Stomach (tissue), 9 donors: Measurements from ENCODE around the gene SOCS7. TPM values are rescaled to one million over a fixed set of nuclear protein-coding genes. Genes with fewer than 3 reads are reported as not detected.
A peak's percentile ranks its signal among the peaks of the same experiment; 100 is the strongest.

Source experiments
- DNase-seq, 2 donors: peaks; one replicate each; pipeline versions ENCODE4 v3.0.0 to v3.0.0-alpha.2; 2013 to 2019
- H3K27ac ChIP-seq, 5 donors: fragments of 200-600 bp in 4 of 5; sonication (generic) in 4 of 5; one replicate each; pipeline ENCODE4 v1.5.1; 2013 to 2019; ENCODE audit warnings: mild to moderate bottlenecking in 1 of 5, moderate library complexity in 1 of 5
- H3K27me3 ChIP-seq, 3 donors: fragments of 200-600 bp; sonication (generic); one replicate each; pipeline ENCODE4 v1.5.1; 2017 to 2019; ENCODE audit warnings: mixed run types in 1 of 3
- H3K36me3 ChIP-seq, 4 donors: fragments of 200-600 bp; sonication (generic); 1 replicate in 3 of 4; 2 replicates in 1 of 4; pipeline ENCODE4 v1.5.1; 2016 to 2019
- H3K4me1 ChIP-seq, 4 donors: fragments of 200-600 bp; sonication (generic); one replicate each; pipeline ENCODE4 v1.5.1; 2016 to 2019
- H3K4me3 ChIP-seq, 4 donors: fragments of 200-600 bp; sonication (generic) in 3 of 4; one replicate each; pipeline ENCODE4 v1.5.1; 2016 to 2019; ENCODE audit warnings: mild to moderate bottlenecking in 1 of 4
- H3K9me3 ChIP-seq, 4 donors: fragments of 200-600 bp; sonication (generic); one replicate each; pipeline ENCODE4 v1.5.1; 2016 to 2019
- EP300 ChIP-seq: sonication (generic); formaldehyde crosslinking; IDR thresholded peaks from one replicate; pipeline ENCODE4 v1.6.1; 2017; ENCODE audit warnings: antibody characterized with exemption
- POLR2A ChIP-seq, 4 donors: fragments of 450-650 bp; IDR thresholded peaks; one replicate each; pipeline ENCODE4 v1.6.1; 2016; ENCODE audit warnings: antibody characterized with exemption in 4 of 4, control low read depth in 2 of 4, mild to moderate bottlenecking in 1 of 4, moderate library complexity in 1 of 4
- POLR2AphosphoS5 ChIP-seq, 3 donors: sonication (generic); formaldehyde crosslinking; IDR thresholded peaks; one replicate each; pipeline ENCODE4 v1.6.1; 2016; ENCODE audit warnings: antibody characterized with exemption in 3 of 3
- WGBS, 5 donors: extraction: QIAGEN DNeasy Blood & Tissue Kit in 3 of 5; methylation state at CpG; one replicate each; pipeline versions ENCODE4 v1.1.5 to v1.1.7; 2013 to 2018; 5-methylcytosine and 5-hydroxymethylcytosine counted together
- intact Hi-C: fragments of 100-400 bp; cut with DNase I; formaldehyde crosslinking; loops from one replicate; pipeline ENCODE4 v1.15.1; 2023; ENCODE audit warnings: low total_unique reads
- polyA plus RNA-seq, 3 donors: library from polyadenylated mRNA; stranded (reverse); fragments of 200-250 nt; gene quantifications; one replicate each; pipeline ENCODE4 v1.2.3, GENCODE V29; 2013
- total RNA-seq, 5 donors: library from RNA; depleted of rRNA; stranded (reverse); fragments of >200 nt; gene quantifications; one replicate each; pipeline versions ENCODE4 v1.1.0 to v1.2.3, GENCODE V29; 2014 to 2016
- TF ChIP-seq, protein P1 (sequence below), 7 experiments: fragments of 450-650 bp in 4 of 7; fragments of 200-600 bp in 3 of 7; sonication (generic) in 3 of 7; IDR thresholded peaks; one replicate each; pipeline ENCODE4 v1.5.1; 2016 to 2019; ENCODE audit warnings: antibody characterized with exemption in 7 of 7, control low read depth in 2 of 7, mild to moderate bottlenecking in 1 of 7
- donor health status: healthy with polysubstance abuse.
- donor health status: Bipolar disorder and iron deficiency.
- donor health status: healthy.

Gene SOCS7
- total and polyA plus RNA-seq, 8 donors = 2.5 to 52.4 (median 11.3) TPM

GRCh38 chr17:38322156-38322779 lies 29.4 kb upstream of the SOCS7 start:
- H3K4me1 ChIP-seq = peaks cover 12 to 34% (median 22%) of the 10 kb centered on the region in 4 donors
- H3K36me3 ChIP-seq = peaks cover 7 to 55% (median 53%) of the 10 kb centered on the region in 4 donors
- 20 to 27% (median 23%) methylated on average over 8 of the region's 8 CpGs for WGBS, 5 donors
- TF ChIP-seq POLR2A (IDR thresholded peaks at IDR 0.05) = no peak
- no peak for TF ChIP-seq EP300
- TF ChIP-seq POLR2AphosphoS5 (IDR thresholded peaks at IDR 0.05) = no peak
- TF ChIP-seq, protein P1, sequence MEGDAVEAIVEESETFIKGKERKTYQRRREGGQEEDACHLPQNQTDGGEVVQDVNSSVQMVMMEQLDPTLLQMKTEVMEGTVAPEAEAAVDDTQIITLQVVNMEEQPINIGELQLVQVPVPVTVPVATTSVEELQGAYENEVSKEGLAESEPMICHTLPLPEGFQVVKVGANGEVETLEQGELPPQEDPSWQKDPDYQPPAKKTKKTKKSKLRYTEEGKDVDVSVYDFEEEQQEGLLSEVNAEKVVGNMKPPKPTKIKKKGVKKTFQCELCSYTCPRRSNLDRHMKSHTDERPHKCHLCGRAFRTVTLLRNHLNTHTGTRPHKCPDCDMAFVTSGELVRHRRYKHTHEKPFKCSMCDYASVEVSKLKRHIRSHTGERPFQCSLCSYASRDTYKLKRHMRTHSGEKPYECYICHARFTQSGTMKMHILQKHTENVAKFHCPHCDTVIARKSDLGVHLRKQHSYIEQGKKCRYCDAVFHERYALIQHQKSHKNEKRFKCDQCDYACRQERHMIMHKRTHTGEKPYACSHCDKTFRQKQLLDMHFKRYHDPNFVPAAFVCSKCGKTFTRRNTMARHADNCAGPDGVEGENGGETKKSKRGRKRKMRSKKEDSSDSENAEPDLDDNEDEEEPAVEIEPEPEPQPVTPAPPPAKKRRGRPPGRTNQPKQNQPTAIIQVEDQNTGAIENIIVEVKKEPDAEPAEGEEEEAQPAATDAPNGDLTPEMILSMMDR (IDR thresholded peaks at IDR 0.05) = peak in 3 of 7 experiments; percentile 86 to 94 (median 88)
- intact Hi-C loops = no loop called here
- no peak overlapping the region for H3K27ac ChIP-seq
- H3K4me3 ChIP-seq = no peak overlapping the region
- no peaks in the 10 kb centered on the region for H3K27me3 ChIP-seq
- no peaks in the 10 kb centered on the region for H3K9me3 ChIP-seq
- DNase-seq = peak; percentile 69 to 78

DNA sequence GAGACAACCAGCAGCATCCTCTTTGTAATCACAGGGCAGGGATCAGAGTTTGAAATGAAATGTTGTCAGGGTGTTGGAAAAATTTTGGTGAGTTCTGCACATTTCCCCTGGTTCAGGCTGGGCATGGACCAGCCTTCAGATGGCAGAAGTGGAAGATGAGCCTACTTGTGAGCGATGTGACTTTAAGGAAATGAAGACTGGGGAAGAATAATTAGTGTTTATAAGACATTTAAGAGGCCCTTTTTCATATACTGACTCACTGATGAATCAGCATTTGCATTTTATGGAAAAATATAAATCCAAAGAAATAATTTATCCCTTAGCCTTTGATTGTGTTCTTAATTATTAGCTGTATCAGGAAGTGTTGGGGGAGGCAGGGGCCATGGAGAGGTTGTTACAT lies 28.7 kb upstream of the SOCS7 start:
- Histone ChIP-seq H3K27me3 (no peaks in the 10 kb centered on the region), H3K36me3 (peaks cover 7 to 55% (median 49%) of the 10 kb centered on the region in 4 donors), H3K9me3 (no peaks in the 10 kb centered on the region), H3K4me3 (no peak overlapping the region), H3K4me1 (peaks cover 12 to 36% (median 22%) of the 10 kb centered on the region in 4 donors), H3K27ac (no peak overlapping the region)
- no peak for DNase-seq
- intact Hi-C loops = no loop called here
- TF ChIP-seq POLR2A (IDR thresholded peaks at IDR 0.05) (no peak), POLR2AphosphoS5 (IDR thresholded peaks at IDR 0.05) (no peak), EP300 (no peak)
- TF ChIP-seq, protein P1 (IDR thresholded peaks at IDR 0.05) = no peak
- 97 to 100% (median 100%) methylated on average over 1 of the region's 1 CpG for WGBS, 5 donors

DNA sequence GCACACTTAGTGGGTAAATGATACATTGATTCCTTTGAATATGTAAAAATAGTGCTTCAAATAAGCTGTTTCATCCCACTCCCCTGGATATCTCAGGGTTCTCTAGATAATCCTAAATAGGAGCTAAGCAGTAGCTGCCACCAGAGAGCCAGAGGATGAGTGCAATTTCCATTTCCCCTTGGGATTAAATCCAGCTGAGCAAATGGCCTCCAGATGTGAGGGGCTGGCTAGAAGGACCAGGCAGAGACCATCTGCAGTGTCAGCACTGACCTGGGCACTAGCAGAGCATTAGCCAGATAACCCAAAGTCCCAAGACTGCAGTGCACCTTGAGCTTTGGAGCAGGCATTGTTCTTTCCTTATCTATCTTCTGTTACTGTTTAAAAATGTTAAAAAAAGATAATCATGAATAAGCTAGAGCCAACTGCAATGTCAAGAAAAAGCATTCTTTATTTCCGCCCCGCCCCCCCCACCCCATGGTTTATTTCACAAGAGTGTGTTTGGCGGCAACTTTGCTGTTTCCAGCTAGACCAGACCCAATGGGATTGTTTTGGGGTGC lies 27.4 kb upstream of the SOCS7 start:
- DNase-seq = peak in 1 of 2 donors; percentile 38
- WGBS, 5 donors = 34 to 58% (median 47%) methylated on average over 3 of the region's 3 CpGs

GRCh38 chr17:38324772-38325171 lies 26.9 kb upstream of the SOCS7 start:
- intact Hi-C loops = no loop called here
- Histone ChIP-seq H3K9me3 (no peaks in the 10 kb centered on the region), H3K4me1 (peaks cover 12 to 36% (median 22%) of the 10 kb centered on the region in 4 donors), H3K36me3 (peaks cover 5 to 40% (median 36%) of the 10 kb centered on the region in 4 donors), H3K4me3 (no peak overlapping the region), H3K27me3 (peaks cover 0 to 8% (median 0%) of the 10 kb centered on the region in 3 donors), H3K27ac (peak overlapping the region in 3 of 5 donors; percentile 24 to 43 (median 33))
- DNase-seq = no peak
- WGBS, 5 donors = 38 to 56% (median 50%) methylated on average over 2 of the region's 2 CpGs
- TF ChIP-seq POLR2A (IDR thresholded peaks at IDR 0.05) = no peak
- TF ChIP-seq POLR2AphosphoS5 (IDR thresholded peaks at IDR 0.05) = no peak
- TF ChIP-seq, protein P1 (IDR thresholded peaks at IDR 0.05) = no peak
- TF ChIP-seq EP300 = no peak

More for the DNA sequence above, 27.4 kb upstream of the SOCS7 start:
- H3K27ac ChIP-seq = peak overlapping the region in 3 of 5 donors; percentile 24 to 43 (median 33)
- no peak overlapping the region for H3K4me3 ChIP-seq
- H3K9me3 ChIP-seq = no peaks in the 10 kb centered on the region
- peaks cover 12 to 36% (median 22%) of the 10 kb centered on the region in 4 donors for H3K4me1 ChIP-seq
- peaks cover 0 to 3% (median 0%) of the 10 kb centered on the region in 3 donors for H3K27me3 ChIP-seq
- intact Hi-C loops = no loop called here
- TF ChIP-seq POLR2A (IDR thresholded peaks at IDR 0.05) (no peak), POLR2AphosphoS5 (IDR thresholded peaks at IDR 0.05) (peak in 1 of 3 donors; percentile 28)
- TF ChIP-seq, protein P1 (IDR thresholded peaks at IDR 0.05) = no peak
- H3K36me3 ChIP-seq = peaks cover 5 to 45% (median 42%) of the 10 kb centered on the region in 4 donors
